Sigmoid colon (tissue), 7 donors: ENCODE data around the gene RNF125. TPM values are rescaled to one million over a fixed set of nuclear protein-coding genes. Genes with fewer than 3 reads are reported as not detected.

Experiments
- DNase-seq: peaks from one replicate; pipeline ENCODE4 v3.0.0-alpha.2; 2019
- H3K27ac ChIP-seq, 4 donors: fragments of 200-600 bp; sonication (generic); one replicate each; pipeline ENCODE4 v1.5.1; 2016 to 2019; ENCODE audit warnings: mild to moderate bottlenecking in 1 of 4
- H3K27me3 ChIP-seq, 3 donors: fragments of 200-600 bp; sonication (generic); one replicate each; pipeline ENCODE4 v1.5.1; 2019; ENCODE audit warnings: mild to moderate bottlenecking in 1 of 3
- H3K36me3 ChIP-seq, 4 donors: fragments of 200-600 bp; sonication (generic); one replicate each; pipeline ENCODE4 v1.5.1; 2016 to 2019
- H3K4me1 ChIP-seq, 4 donors: fragments of 200-600 bp; sonication (generic); one replicate each; pipeline ENCODE4 v1.5.1; 2017 to 2019
- H3K4me3 ChIP-seq, 4 donors: fragments of 200-600 bp; sonication (generic); one replicate each; pipeline ENCODE4 v1.5.1; 2017 to 2019; ENCODE audit warnings: mild to moderate bottlenecking in 2 of 4, moderate library complexity in 1 of 4
- H3K9me3 ChIP-seq, 4 donors: fragments of 200-600 bp in 3 of 4; sonication (generic) in 3 of 4; one replicate each; pipeline versions ENCODE4 v1.5.1 to v1.6.1; 2013 to 2019
- CTCF ChIP-seq, 4 experiments: fragments of 450-650 bp in 3 of 4; fragments of 200-600 bp in 1 of 4; IDR thresholded peaks; one replicate each; pipeline ENCODE4 v1.5.1; 2016 to 2019; ENCODE audit warnings: antibody characterized with exemption in 4 of 4, mild to moderate bottlenecking in 3 of 4, moderate library complexity in 2 of 4
- EP300 ChIP-seq, 4 donors: sonication (generic); formaldehyde crosslinking; IDR thresholded peaks; one replicate each; pipeline ENCODE4 v1.6.1; 2017; ENCODE audit warnings: antibody characterized with exemption in 4 of 4
- POLR2A ChIP-seq, 2 donors: fragments of 450-650 bp; IDR thresholded peaks; one replicate each; pipeline ENCODE4 v1.6.1; 2016; ENCODE audit warnings: antibody characterized with exemption in 2 of 2, mild to moderate bottlenecking in 2 of 2, moderate library complexity in 2 of 2
- POLR2AphosphoS5 ChIP-seq, 4 donors: sonication (generic); formaldehyde crosslinking; IDR thresholded peaks; one replicate each; pipeline ENCODE4 v1.6.1; 2017; ENCODE audit warnings: antibody characterized with exemption in 4 of 4
- WGBS, 2 donors: extraction: QIAGEN DNeasy Blood & Tissue Kit; methylation state at CpG; one replicate each; pipeline ENCODE4 v1.1.7; 2013; 5-methylcytosine and 5-hydroxymethylcytosine counted together
- intact Hi-C: fragments of 100-400 bp; cut with DNase I; formaldehyde crosslinking; loops from one replicate; pipeline ENCODE4 v1.15.1; 2023
- polyA plus RNA-seq, 3 donors: library from polyadenylated mRNA; stranded (reverse); fragments of 200-250 nt; gene quantifications; one replicate each; pipeline ENCODE4 v1.2.3, GENCODE V29; 2013
- total RNA-seq, 4 donors: library from RNA; depleted of rRNA; stranded (reverse); fragments of >200 nt; gene quantifications; one replicate each; pipeline ENCODE4 v1.1.0, GENCODE V29; 2016
- donor health status: healthy with polysubstance abuse.
- donor health status: Bipolar disorder and iron deficiency.
- donor health status: healthy.

The RNF125 gene
- total and polyA plus RNA-seq, 7 donors = 0.95 to 5.9 (median 4.8) TPM

GRCh38 chr18:32032609-32033008 is 14.0 kb downstream of the RNF125 start:
- no peaks in the 10 kb centered on the region for H3K4me1 ChIP-seq
- whole genome bisulfite sequencing, 2 donors = 91 to 93% methylated on average over 9 of the region's 9 CpGs

GRCh38 chr18:32036506-32037180 is 18.0 kb downstream of the RNF125 start:
- 92 to 93% methylated on average over 5 of the region's 5 CpGs for WGBS, 2 donors
- Histone ChIP-seq H3K36me3 (no peaks in the 10 kb centered on the region), H3K9me3 (no peaks in the 10 kb centered on the region), H3K27me3 (no peaks in the 10 kb centered on the region), H3K4me1 (no peaks in the 10 kb centered on the region), H3K4me3 (no peak overlapping the region), H3K27ac (no peak overlapping the region)
- no peak for TF ChIP-seq POLR2AphosphoS5 (IDR thresholded peaks at IDR 0.05)
- TF ChIP-seq POLR2A (IDR thresholded peaks at IDR 0.05) = no peak
- no peak for TF ChIP-seq CTCF (IDR thresholded peaks at IDR 0.05)
- no peak for TF ChIP-seq EP300 (IDR thresholded peaks at IDR 0.05)
- DNase-seq = no peak
- intact Hi-C loops = no loop called here

More at GRCh38 chr18:32032609-32033008, 14.0 kb downstream of the RNF125 start:
- H3K9me3 ChIP-seq = no peaks in the 10 kb centered on the region
- no peaks in the 10 kb centered on the region for H3K36me3 ChIP-seq
- H3K27ac ChIP-seq = no peak overlapping the region
- no peak overlapping the region for H3K4me3 ChIP-seq
- intact Hi-C loops = no loop called here
- no peaks in the 10 kb centered on the region for H3K27me3 ChIP-seq
- no peak for DNase-seq
- TF ChIP-seq CTCF (IDR thresholded peaks at IDR 0.05) (no peak), POLR2AphosphoS5 (IDR thresholded peaks at IDR 0.05) (no peak), POLR2A (IDR thresholded peaks at IDR 0.05) (no peak), EP300 (IDR thresholded peaks at IDR 0.05) (no peak)

GRCh38 chr18:32037616-32038015 is 19.0 kb downstream of the RNF125 start:
- no peak for TF ChIP-seq POLR2AphosphoS5 (IDR thresholded peaks at IDR 0.05)
- no peak for TF ChIP-seq POLR2A (IDR thresholded peaks at IDR 0.05)
- TF ChIP-seq CTCF (IDR thresholded peaks at IDR 0.05) = no peak
- TF ChIP-seq EP300 (IDR thresholded peaks at IDR 0.05) = no peak
- Histone ChIP-seq H3K9me3 (no peaks in the 10 kb centered on the region), H3K4me3 (no peak overlapping the region), H3K36me3 (no peaks in the 10 kb centered on the region), H3K4me1 (no peaks in the 10 kb centered on the region), H3K27ac (no peak overlapping the region), H3K27me3 (no peaks in the 10 kb centered on the region)
- intact Hi-C loops = no loop called here
- DNase-seq = no peak
- WGBS, 2 donors = 98% methylated on average over 10 of the region's 10 CpGs

GRCh38 chr18:32040936-32041335 is 22.3 kb downstream of the RNF125 start:
- Histone ChIP-seq H3K27ac (no peak overlapping the region), H3K4me1 (no peaks in the 10 kb centered on the region), H3K9me3 (no peaks in the 10 kb centered on the region), H3K36me3 (no peaks in the 10 kb centered on the region), H3K4me3 (no peak overlapping the region), H3K27me3 (no peaks in the 10 kb centered on the region)
- TF ChIP-seq POLR2A (IDR thresholded peaks at IDR 0.05) = no peak
- TF ChIP-seq EP300 (IDR thresholded peaks at IDR 0.05) = no peak
- TF ChIP-seq POLR2AphosphoS5 (IDR thresholded peaks at IDR 0.05) = no peak
- no peak for TF ChIP-seq CTCF (IDR thresholded peaks at IDR 0.05)
- DNase-seq = no peak
- 32 to 72% methylated on average over 3 of the region's 3 CpGs for WGBS, 2 donors
- intact Hi-C loops = no loop called here

- H3K27ac ChIP-seq = no peak overlapping the region
- H3K36me3 ChIP-seq = no peaks in the 10 kb centered on the region
- intact Hi-C loops = no loop called here
- DNase-seq = no peak
- TF ChIP-seq CTCF (IDR thresholded peaks at IDR 0.05) (no peak), POLR2A (IDR thresholded peaks at IDR 0.05) (no peak), POLR2AphosphoS5 (IDR thresholded peaks at IDR 0.05) (no peak), EP300 (IDR thresholded peaks at IDR 0.05) (no peak)
- no peaks in the 10 kb centered on the region for H3K27me3 ChIP-seq
- H3K4me1 ChIP-seq = no peaks in the 10 kb centered on the region
- H3K4me3 ChIP-seq = no peak overlapping the region
- H3K9me3 ChIP-seq = no peaks in the 10 kb centered on the region
Observed at GRCh38 chr18:32042337-32042736, 23.7 kb downstream of the RNF125 start.
